Common myeloid progenitor, CD34-positive (primary cell): Measurements from ENCODE around the gene TTC29.

Experiments used
- CTCF ChIA-PET: fragments of 350-600 bp; sonication (Branson Sonifier 250); formaldehyde crosslinking; loops from one replicate; lab custom pipeline; 2021; ENCODE audit warnings: antibody characterized with exemption; lab: Charles Lee
- POLR2A ChIA-PET: fragments of 350-600 bp; sonication (Branson Sonifier 250); formaldehyde crosslinking; loops from one replicate; lab custom pipeline; 2021; ENCODE audit warnings: antibody characterized with exemption; lab: Charles Lee
- DNase-seq, 3 donors: peaks; one replicate each; pipeline versions ENCODE4 v3.0.0 to v3.0.0-alpha.2; 2013
- H3K27ac ChIP-seq, 2 experiments: 1 replicate in 1 of 2; 2 replicates in 1 of 2; pipeline ENCODE4 v1.7.0; 2013; ENCODE audit warnings: inconsistent platforms in 2 of 2, low read length in 2 of 2, mild to moderate bottlenecking in 2 of 2, low read depth in 1 of 2, moderate library complexity in 1 of 2; ENCODE audit not compliant: severe bottlenecking in 2 of 2, insufficient read depth in 1 of 2, poor library complexity in 1 of 2
- H3K27me3 ChIP-seq, 5 experiments: replicated peaks in 2 of 5; 1 replicate in 3 of 5; 2 replicates in 2 of 5; pipeline versions ENCODE4 v1.6.1 to v1.7.0; 2013; ENCODE audit warnings: low read length in 4 of 5, mild to moderate bottlenecking in 2 of 5, moderate library complexity in 2 of 5, inconsistent platforms in 1 of 5; ENCODE audit not compliant: insufficient read depth in 5 of 5, control insufficient read depth in 4 of 5
- H3K36me3 ChIP-seq, 4 experiments: 1 replicate in 2 of 4; 2 replicates in 2 of 4; pipeline versions ENCODE4 v1.6.1 to v1.7.0; 2013; ENCODE audit warnings: low read length in 3 of 4, control low read depth in 1 of 4, mild to moderate bottlenecking in 1 of 4; ENCODE audit not compliant: control insufficient read depth in 4 of 4, insufficient read depth in 4 of 4
- H3K4me1 ChIP-seq, 4 experiments: 1 replicate in 3 of 4; 2 replicates in 1 of 4; pipeline versions ENCODE4 v1.6.1 to v1.7.1; 2013; ENCODE audit warnings: low read length in 3 of 4, mild to moderate bottlenecking in 3 of 4, control low read depth in 1 of 4, inconsistent platforms in 1 of 4, moderate library complexity in 1 of 4; ENCODE audit not compliant: control insufficient read depth in 4 of 4, insufficient read depth in 4 of 4; ENCODE audit errors: control extremely low read depth in 1 of 4
- H3K4me3 ChIP-seq, 7 experiments: 1 replicate in 4 of 7; 2 replicates in 3 of 7; pipeline versions ENCODE4 v1.5.1 to v1.7.0; 2013; ENCODE audit warnings: mild to moderate bottlenecking in 7 of 7, low read length in 6 of 7, moderate library complexity in 6 of 7, inconsistent platforms in 2 of 7, low read depth in 2 of 7, control low read depth in 1 of 7; ENCODE audit not compliant: insufficient read depth in 4 of 7, control insufficient read depth in 1 of 7; ENCODE audit errors: extremely low read depth in 1 of 7
- H3K9me3 ChIP-seq, 5 experiments: 1 replicate in 4 of 5; 2 replicates in 1 of 5; pipeline versions ENCODE4 v1.6.1 to v1.7.1; 2013; ENCODE audit warnings: low read length in 4 of 5, mild to moderate bottlenecking in 2 of 5, inconsistent platforms in 1 of 5, low read depth in 1 of 5, moderate library complexity in 1 of 5; ENCODE audit not compliant: control insufficient read depth in 4 of 5, insufficient read depth in 2 of 5; ENCODE audit errors: control extremely low read depth in 1 of 5
- WGBS: methylation state at CpG from one replicate; pipeline ENCODE4 v1.1.5; 2013; ENCODE audit not compliant: insufficient coverage; 5-methylcytosine and 5-hydroxymethylcytosine counted together

TTC29 gene

DNA sequence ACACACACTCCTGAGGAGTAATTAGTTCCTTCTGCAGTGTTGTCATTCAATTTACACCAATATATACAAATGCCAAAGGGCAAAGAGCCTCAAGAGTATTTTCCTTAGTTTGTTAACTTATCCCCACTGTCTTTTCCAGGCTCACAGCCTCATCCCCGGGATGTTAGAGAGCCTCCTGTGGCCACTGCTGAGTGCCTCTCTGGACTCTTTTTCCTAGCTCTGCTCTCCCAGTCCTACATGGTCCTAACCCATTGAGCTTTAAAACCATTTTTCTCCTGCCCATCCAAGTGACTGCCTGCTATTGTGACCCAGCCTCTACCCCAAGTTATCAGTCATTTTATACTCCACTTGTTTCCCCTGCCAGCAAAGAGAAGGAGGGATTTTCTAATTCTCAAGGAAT lies 23.5 kb upstream of the TTC29 start:
- ChIA-PET CTCF (no interaction called here), POLR2A (no interaction called here)
- no peak overlapping the region for H3K4me3 ChIP-seq
- 100% methylated on average over 1 of the region's 1 CpG for WGBS
- H3K27ac ChIP-seq: no peak overlapping the region
- H3K4me1 ChIP-seq: no peaks in the 10 kb centered on the region
- no peaks in the 10 kb centered on the region for H3K27me3 ChIP-seq
- no peaks in the 10 kb centered on the region for H3K36me3 ChIP-seq
- no peaks in the 10 kb centered on the region for H3K9me3 ChIP-seq
- no peak for DNase-seq

DNA sequence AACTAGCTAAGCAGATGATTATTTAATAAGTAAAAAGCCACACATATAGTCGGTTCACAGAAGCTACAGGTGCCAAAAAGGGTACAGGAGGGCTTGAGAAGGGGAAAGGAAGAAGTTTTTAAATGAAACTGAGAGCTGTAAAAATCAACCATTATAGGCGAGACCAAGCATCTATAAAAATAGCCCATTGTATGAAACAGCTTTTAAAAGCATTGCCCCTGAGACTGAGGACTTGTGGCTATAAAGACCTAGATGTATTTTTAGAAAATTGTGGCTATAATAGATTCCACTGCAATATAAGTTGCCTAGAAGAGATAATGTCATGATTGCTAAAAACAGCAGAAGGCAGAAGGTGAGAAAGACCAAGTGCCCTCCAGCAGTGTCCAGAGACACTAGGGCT lies 15.0 kb upstream of the TTC29 start:
- Histone ChIP-seq H3K36me3 (no peaks in the 10 kb centered on the region), H3K27ac (no peak overlapping the region), H3K27me3 (no peaks in the 10 kb centered on the region), H3K4me3 (no peak overlapping the region), H3K4me1 (no peaks in the 10 kb centered on the region), H3K9me3 (no peaks in the 10 kb centered on the region)
- ChIA-PET POLR2A (no interaction called here), CTCF (no interaction called here)
- DNase-seq: no peak
- WGBS: 100% methylated on average over 1 of the region's 2 CpGs

DNA sequence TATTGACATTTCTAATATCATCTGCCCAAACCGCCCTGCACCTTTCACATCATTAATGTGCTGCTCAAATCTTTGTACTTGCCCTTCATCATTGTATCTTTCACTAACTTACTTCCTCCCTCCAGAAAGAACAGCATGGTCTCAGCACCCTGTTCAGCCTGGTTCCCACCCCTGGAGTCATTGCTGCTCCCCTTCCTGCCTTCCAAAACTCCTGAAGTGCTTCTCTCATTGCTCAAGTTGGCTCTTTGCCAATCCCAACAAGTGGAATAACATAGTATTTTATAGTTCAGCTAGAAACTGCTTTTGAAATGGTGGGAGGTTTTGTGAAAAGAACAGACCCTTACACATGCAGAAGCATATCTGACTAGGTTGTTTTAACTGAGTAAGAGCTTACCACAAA lies 14.0 kb upstream of the TTC29 start:
- 100% methylated on average over 1 of the region's 1 CpG for WGBS
- CTCF ChIA-PET: interaction anchor here (1.5 kb wide), 1 partner anchor 16 kb away, joined by 4 read pairs; no protein-coding TSS in a partner anchor

DNA sequence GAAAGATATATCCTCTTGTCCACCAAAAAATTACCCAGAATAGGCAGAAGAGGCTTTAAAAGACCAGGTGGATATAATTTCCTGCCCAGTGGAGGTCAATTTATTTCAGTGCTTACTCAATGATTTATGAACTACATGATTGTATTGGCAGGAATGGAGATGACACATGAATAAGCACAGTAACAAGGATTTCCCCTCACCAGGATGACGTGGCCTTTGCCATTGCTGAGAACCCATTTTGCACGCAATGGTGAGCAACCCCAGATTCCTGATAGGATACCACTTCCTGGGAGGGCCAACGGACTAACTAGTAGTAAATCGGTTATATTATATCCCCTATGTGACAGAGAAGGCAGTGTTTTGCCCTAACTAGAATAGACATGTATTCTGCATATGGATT lies 11.6 kb upstream of the TTC29 start:
- WGBS: 97% methylated on average over 4 of the region's 4 CpGs
- ChIA-PET CTCF (no interaction called here), POLR2A (no interaction called here)
- no peak overlapping the region for H3K4me3 ChIP-seq
- H3K27me3 ChIP-seq: peaks cover 0 to 2% (median 0%) of the 10 kb centered on the region in 5 experiments
- H3K27ac ChIP-seq: no peak overlapping the region
- H3K4me1 ChIP-seq: no peaks in the 10 kb centered on the region
- no peaks in the 10 kb centered on the region for H3K36me3 ChIP-seq
- no peaks in the 10 kb centered on the region for H3K9me3 ChIP-seq
- DNase-seq: no peak

More for the DNA sequence above, 14.0 kb upstream of the TTC29 start:
- no peaks in the 10 kb centered on the region for H3K9me3 ChIP-seq
- no peak overlapping the region for H3K27ac ChIP-seq
- POLR2A ChIA-PET: no interaction called here
- no peak overlapping the region for H3K4me3 ChIP-seq
- no peaks in the 10 kb centered on the region for H3K4me1 ChIP-seq
- H3K36me3 ChIP-seq: no peaks in the 10 kb centered on the region
- DNase-seq: no peak
- H3K27me3 ChIP-seq: peaks cover 0 to 2% (median 0%) of the 10 kb centered on the region in 5 experiments

DNA sequence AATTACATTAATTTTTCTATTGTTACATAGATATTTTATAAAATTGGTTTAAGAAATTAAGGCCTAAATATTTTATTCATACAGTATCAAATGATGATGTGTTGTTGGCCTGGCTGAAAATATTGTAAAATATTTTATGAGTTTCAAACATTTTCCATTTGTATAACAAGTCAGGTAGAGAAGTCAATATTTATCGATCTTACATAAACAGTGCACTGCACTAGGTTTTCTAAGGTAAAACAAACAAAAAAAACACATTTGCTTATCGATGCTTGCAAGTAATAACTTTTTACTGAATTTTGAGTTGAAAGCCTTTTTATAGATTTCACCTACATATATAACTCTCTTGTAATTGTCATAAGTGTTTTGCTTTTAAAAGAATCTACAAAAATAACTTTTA lies 7.2 kb upstream of the TTC29 start:
- Histone ChIP-seq H3K27me3 (peaks cover 0 to 2% (median 0%) of the 10 kb centered on the region in 5 experiments), H3K4me1 (peaks cover 0 to under 1% (median 0%) of the 10 kb centered on the region in 4 experiments), H3K27ac (no peak overlapping the region), H3K9me3 (no peaks in the 10 kb centered on the region), H3K36me3 (no peaks in the 10 kb centered on the region), H3K4me3 (no peak overlapping the region)
- ChIA-PET POLR2A (no interaction called here), CTCF (interaction anchor here (1.2 kb wide), 1 partner anchor 12 kb away, joined by 3 read pairs; no protein-coding TSS in a partner anchor)
- DNase-seq: no peak
- no CpG with 5 or more reads among the region's 2 CpGs for WGBS

DNA sequence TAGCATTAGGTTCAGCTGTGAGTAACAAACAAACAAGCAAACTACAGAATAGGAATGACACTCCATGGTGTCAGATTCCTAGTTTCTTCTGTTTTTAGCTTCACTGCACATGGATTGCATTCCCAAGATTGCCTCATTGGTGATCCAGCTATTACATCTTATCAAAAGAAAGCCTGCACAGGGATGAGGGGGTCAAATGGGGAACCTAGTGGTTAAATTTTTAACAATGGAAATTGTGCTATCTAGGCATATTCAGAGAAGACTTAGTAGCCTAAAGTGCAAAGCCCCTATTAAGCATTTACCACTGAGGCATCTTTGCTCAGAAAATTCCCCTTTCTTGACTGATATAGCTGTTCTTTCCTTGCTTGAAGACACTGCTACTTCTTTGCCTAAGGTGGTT lies 3.9 kb upstream of the TTC29 start:
- no peak for DNase-seq
- H3K4me3 ChIP-seq: no peak overlapping the region
- no peaks in the 10 kb centered on the region for H3K36me3 ChIP-seq
- no peaks in the 10 kb centered on the region for H3K27me3 ChIP-seq
- no peak overlapping the region for H3K27ac ChIP-seq
- peaks cover 17 to 28% (median 25%) of the 10 kb centered on the region in 4 experiments for H3K4me1 ChIP-seq
- POLR2A ChIA-PET: no interaction called here
- no peaks in the 10 kb centered on the region for H3K9me3 ChIP-seq
- CTCF ChIA-PET: no interaction called here

DNA sequence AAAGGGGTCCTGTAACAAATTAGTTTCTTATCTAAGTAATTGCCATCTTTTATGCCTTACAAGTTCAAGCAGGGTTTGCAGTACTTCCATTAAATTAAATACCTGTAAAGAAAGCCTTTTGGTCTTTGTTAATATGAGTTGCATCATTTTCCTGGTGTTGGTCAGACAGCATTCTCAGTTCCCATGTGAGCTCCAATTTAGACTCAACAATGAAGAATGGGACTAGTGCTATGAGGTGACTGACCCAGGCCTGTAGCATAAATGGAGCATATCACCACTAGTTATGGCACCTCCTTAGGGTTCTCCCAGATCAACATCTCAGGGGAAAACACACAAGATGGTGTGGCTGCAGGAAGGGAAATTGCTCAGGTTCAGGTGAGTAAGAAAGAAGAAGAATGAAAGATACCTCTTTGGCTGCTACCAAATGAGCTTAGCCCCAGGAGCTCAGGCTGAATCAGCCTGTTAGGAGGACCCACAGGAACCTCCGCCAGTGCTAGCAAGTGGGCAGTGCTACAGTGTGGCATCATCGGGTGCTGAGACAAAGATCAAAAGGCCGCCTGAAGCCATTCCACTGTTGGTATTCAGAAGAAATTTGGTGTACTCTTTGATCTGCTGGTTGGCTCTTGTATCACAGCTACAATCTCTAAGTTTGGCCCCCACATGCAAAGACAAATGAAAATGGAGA lies 1.8 kb downstream of the TTC29 start:
- no peaks in the 10 kb centered on the region for H3K9me3 ChIP-seq
- no peaks in the 10 kb centered on the region for H3K36me3 ChIP-seq
- DNase-seq: no peak
- no peak overlapping the region for H3K4me3 ChIP-seq
- WGBS: 88% methylated on average over 3 of the region's 3 CpGs
- ChIA-PET POLR2A (interaction anchor here (0.6 kb wide), 1 partner anchor 1006 kb away, joined by 3 read pairs; no protein-coding TSS in a partner anchor), CTCF (interaction anchor here (0.6 kb wide), 1 partner anchor 258 kb away, joined by 3 read pairs; no protein-coding TSS in a partner anchor)
- H3K4me1 ChIP-seq: peaks cover 17 to 28% (median 25%) of the 10 kb centered on the region in 4 experiments
- H3K27ac ChIP-seq: no peak overlapping the region
- H3K27me3 ChIP-seq: no peaks in the 10 kb centered on the region
